PC-9 (cell line): Measurements from ENCODE around the gene APBA2.

Experiments
- EZH2 ChIP-seq: fragments of 200-600 bp; sonication (generic); IDR thresholded peaks from 2 replicates; pipeline ENCODE4 v1.8.0; 2017; ENCODE audit warnings: antibody characterized with exemption, low read depth
- TF ChIP-seq, protein P1 (sequence below): fragments of 200-600 bp; sonication (generic); conservative IDR thresholded peaks from 2 replicates; pipeline ENCODE4 v1.6.1; 2017; ENCODE audit warnings: mixed run types, antibody characterized with exemption, mild to moderate bottlenecking, moderate library complexity

DNA sequence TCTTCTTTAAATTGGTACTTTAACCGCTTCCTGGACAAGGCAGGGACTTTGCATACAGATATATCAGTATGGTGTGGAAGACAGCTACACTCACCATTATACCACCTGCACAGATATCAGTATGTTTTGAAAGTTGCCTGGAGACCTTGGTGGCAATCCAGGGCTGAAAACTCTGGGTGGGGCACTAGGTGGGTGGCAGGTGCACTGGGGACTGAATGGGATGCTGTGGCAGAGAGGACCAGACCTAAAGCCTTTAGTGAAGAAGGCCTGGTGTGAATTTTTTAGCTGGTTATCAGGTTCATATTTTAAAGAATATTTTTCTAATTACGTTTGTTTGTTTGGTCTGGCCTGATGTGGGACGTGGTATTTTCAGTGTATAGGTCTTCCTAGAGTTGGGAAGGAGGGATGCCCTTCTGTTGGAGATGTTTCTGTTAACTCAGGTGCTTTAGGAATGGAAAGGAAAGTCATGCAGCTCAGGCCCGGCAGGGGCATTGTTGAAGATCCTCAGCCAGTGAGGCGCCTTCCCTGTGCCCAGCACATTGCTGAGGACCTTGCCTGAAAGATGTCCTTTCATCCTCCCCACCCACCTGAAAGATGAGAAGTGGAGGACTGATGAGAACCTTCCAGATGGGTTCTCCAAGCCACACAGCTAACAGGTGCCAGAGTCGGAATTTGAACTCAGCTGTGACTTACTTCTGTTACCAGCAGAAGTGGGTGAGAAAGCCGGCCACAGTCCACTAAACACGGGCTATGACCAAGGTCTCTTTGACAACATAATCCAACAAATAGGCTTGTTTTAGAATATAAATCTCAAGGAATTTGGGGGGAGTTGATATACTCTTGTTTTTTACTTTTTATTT is 77.3 kb downstream of the APBA2 start:
- TF ChIP-seq, protein P1, sequence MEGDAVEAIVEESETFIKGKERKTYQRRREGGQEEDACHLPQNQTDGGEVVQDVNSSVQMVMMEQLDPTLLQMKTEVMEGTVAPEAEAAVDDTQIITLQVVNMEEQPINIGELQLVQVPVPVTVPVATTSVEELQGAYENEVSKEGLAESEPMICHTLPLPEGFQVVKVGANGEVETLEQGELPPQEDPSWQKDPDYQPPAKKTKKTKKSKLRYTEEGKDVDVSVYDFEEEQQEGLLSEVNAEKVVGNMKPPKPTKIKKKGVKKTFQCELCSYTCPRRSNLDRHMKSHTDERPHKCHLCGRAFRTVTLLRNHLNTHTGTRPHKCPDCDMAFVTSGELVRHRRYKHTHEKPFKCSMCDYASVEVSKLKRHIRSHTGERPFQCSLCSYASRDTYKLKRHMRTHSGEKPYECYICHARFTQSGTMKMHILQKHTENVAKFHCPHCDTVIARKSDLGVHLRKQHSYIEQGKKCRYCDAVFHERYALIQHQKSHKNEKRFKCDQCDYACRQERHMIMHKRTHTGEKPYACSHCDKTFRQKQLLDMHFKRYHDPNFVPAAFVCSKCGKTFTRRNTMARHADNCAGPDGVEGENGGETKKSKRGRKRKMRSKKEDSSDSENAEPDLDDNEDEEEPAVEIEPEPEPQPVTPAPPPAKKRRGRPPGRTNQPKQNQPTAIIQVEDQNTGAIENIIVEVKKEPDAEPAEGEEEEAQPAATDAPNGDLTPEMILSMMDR = no peak
- TF ChIP-seq EZH2 = no peak
